Glutamatergic neuron (in vitro differentiated cells): ENCODE results near the gene MICU1. TPM values are rescaled to one million over a fixed set of nuclear protein-coding genes. Genes with fewer than 3 reads are reported as not detected.

Experiments
- DNase-seq: peaks from one replicate; pipeline ENCODE4 v3.0.0; 2022
- H3K27ac Mint-ChIP-seq: one replicate; pipeline ENCODE4 v1.8.0; 2020; ENCODE audit warnings: mild to moderate bottlenecking, mixed read lengths, inconsistent platforms; ENCODE audit not compliant: unreplicated experiment
- H3K27me3 Mint-ChIP-seq: one replicate; pipeline ENCODE4 v1.8.0; 2020; ENCODE audit warnings: mild to moderate bottlenecking, moderate library complexity, mixed read lengths, inconsistent platforms; ENCODE audit not compliant: unreplicated experiment
- H3K36me3 Mint-ChIP-seq: one replicate; pipeline ENCODE4 v1.8.0; 2020; ENCODE audit warnings: mild to moderate bottlenecking, mixed read lengths, inconsistent platforms; ENCODE audit not compliant: unreplicated experiment
- H3K4me1 Mint-ChIP-seq: one replicate; pipeline ENCODE4 v1.8.0; 2020; ENCODE audit warnings: mild to moderate bottlenecking, low read depth, mixed read lengths, inconsistent platforms; ENCODE audit not compliant: unreplicated experiment
- H3K4me3 Mint-ChIP-seq: one replicate; pipeline ENCODE4 v1.8.0; 2020; ENCODE audit warnings: mild to moderate bottlenecking, mixed read lengths, inconsistent platforms; ENCODE audit not compliant: unreplicated experiment
- H3K9me3 Mint-ChIP-seq: one replicate; pipeline ENCODE4 v1.8.0; 2020; ENCODE audit warnings: mild to moderate bottlenecking, moderate library complexity, mixed read lengths, inconsistent platforms; ENCODE audit not compliant: unreplicated experiment
- total RNA-seq: library from RNA; stranded (reverse); fragmentation: NEBNext Ultra II Directional; extraction: Animal tissue kit (Norgen Biotek cat#: 25700); gene quantifications from one replicate; pipeline ENCODE4 v1.2.1, GENCODE V29; 2021; ENCODE audit not compliant: unreplicated experiment
- TF ChIP-seq, protein P1 (sequence below): fragments of 200-600 bp; sonication (generic); IDR thresholded peaks from one replicate; pipeline ENCODE4 v1.5.0; 2021; ENCODE audit not compliant: partially characterized antibody, unreplicated experiment

The MICU1 gene
- total RNA-seq, 1 donor from 2014 or later: 33.5 TPM

DNA sequence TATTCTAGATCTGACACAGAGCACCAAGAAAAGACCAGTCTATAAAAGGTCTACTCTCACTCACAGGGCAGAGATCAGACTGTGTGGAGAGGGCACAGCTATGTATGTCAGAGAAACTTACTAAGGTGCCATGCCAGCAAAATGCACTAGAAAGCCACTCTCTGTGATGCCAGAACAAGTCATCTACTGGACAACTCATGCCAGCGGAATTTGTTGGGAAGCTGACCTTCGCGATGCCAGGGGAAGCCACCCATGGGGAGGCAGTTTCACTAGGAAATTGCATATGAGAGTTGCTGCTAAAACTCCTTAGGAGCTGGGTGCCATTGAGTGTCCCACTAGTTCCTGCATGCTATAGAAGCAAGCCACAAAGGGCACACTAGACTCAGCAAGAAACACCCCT lies 58.5 kb downstream of the MICU1 start:
- DNase-seq: no peak
- Mint-ChIP-seq H3K4me3 (no peak overlapping the region), H3K9me3 (no peaks in the 10 kb centered on the region), H3K4me1 (no peaks in the 10 kb centered on the region), H3K27ac (no peak overlapping the region), H3K27me3 (no peaks in the 10 kb centered on the region), H3K36me3 (no peaks in the 10 kb centered on the region)
- TF ChIP-seq, protein P1, sequence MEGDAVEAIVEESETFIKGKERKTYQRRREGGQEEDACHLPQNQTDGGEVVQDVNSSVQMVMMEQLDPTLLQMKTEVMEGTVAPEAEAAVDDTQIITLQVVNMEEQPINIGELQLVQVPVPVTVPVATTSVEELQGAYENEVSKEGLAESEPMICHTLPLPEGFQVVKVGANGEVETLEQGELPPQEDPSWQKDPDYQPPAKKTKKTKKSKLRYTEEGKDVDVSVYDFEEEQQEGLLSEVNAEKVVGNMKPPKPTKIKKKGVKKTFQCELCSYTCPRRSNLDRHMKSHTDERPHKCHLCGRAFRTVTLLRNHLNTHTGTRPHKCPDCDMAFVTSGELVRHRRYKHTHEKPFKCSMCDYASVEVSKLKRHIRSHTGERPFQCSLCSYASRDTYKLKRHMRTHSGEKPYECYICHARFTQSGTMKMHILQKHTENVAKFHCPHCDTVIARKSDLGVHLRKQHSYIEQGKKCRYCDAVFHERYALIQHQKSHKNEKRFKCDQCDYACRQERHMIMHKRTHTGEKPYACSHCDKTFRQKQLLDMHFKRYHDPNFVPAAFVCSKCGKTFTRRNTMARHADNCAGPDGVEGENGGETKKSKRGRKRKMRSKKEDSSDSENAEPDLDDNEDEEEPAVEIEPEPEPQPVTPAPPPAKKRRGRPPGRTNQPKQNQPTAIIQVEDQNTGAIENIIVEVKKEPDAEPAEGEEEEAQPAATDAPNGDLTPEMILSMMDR: no peak

DNA sequence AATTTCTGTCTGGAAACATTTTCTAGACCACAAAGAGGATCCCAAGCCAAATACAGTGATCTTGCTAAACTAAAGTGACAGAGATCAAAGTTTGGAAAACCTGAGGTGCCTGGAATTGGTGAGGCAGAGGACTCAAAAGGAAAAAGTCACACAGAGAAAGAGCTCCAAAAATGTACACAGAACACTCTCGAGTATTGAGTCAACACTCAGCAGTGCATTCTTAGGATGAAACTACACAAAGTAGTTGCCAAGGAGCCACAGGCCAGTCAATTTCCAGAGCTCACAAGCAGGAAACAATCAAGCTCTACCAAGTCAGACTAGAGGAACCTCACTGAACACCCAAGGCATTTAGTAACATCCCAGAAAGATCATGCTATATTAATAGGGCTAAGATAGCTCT lies 61.3 kb downstream of the MICU1 start:
- TF ChIP-seq, protein P1: no peak
- no peak for DNase-seq
- H3K36me3 Mint-ChIP-seq: peaks cover 6% of the 10 kb centered on the region
- H3K27ac Mint-ChIP-seq: no peak overlapping the region
- no peaks in the 10 kb centered on the region for H3K27me3 Mint-ChIP-seq
- no peaks in the 10 kb centered on the region for H3K9me3 Mint-ChIP-seq
- no peaks in the 10 kb centered on the region for H3K4me1 Mint-ChIP-seq
- no peak overlapping the region for H3K4me3 Mint-ChIP-seq

DNA sequence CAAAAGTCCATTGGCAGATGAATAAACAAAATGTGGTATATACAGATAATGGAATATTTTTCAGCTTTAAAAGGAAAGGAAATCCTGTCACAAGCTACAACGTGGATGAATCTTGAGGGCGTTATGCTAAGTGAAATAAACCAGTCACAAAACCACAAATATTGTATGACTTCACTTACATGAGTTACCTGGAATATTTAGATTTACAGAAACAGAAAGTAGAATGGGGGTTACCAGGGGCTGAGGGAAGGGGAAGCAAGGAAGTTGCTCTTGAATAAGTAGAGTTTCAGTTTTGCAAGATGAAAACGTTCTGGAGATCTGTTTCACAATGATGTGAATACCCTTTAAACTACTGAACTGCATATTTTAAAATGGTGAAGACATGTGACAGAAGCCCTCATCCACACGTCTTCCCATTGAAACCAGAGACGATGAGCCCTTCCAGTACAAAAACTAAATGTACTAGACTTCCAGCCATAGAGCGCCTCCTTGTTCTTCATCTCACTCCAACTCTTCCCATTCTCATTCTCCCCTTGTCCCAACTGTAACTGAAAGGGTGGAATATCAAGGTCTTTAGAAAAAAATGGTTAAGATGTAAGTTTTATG lies 62.4 kb downstream of the MICU1 start:
- H3K36me3 Mint-ChIP-seq: peaks cover 6% of the 10 kb centered on the region
- no peak overlapping the region for H3K4me3 Mint-ChIP-seq
- H3K27ac Mint-ChIP-seq: no peak overlapping the region
- no peaks in the 10 kb centered on the region for H3K4me1 Mint-ChIP-seq
- H3K9me3 Mint-ChIP-seq: no peaks in the 10 kb centered on the region
- no peak for DNase-seq
- TF ChIP-seq, protein P1: no peak
- H3K27me3 Mint-ChIP-seq: no peaks in the 10 kb centered on the region

DNA sequence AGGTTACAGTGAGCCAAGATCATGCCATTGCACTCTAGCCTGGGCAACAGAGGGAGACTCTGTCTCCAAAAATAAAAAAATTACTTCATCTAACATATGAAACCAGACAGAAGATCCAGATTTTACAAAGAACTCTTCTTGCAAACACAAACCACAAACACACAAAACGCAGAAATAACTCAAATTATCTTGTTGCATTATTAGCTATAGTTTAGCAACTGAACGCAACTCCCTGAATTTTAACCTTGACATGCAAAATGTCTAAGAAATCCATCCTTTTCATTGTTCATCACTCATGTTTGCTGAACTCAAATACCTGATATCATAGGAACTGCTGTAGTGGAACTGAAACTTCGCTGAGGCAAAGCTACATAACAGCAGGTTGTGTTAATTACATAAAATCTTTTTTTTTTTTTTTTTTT lies 64.1 kb downstream of the MICU1 start:
- no peak for DNase-seq
- H3K27me3 Mint-ChIP-seq: no peaks in the 10 kb centered on the region
- H3K9me3 Mint-ChIP-seq: no peaks in the 10 kb centered on the region
- no peak overlapping the region for H3K27ac Mint-ChIP-seq
- TF ChIP-seq, protein P1: no peak
- H3K4me3 Mint-ChIP-seq: no peak overlapping the region
- peaks cover 6% of the 10 kb centered on the region for H3K36me3 Mint-ChIP-seq
- no peaks in the 10 kb centered on the region for H3K4me1 Mint-ChIP-seq

DNA sequence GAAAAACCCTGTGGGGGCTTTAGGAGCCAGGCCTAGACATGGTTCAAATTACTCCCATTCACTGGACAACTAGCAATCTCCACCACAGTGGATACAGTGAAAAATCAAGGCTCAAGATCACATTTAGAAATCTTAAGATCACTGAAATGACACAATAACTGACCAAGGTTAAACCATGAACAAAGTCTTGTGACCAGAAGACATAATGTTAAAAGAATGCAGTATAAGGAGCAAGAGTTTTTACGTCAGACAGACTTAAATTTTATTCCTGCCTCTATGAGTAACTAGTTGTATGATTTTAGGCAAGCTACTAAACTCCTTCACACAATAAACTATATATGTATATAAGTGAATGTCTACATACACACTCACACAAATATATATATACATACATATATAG lies 68.5 kb downstream of the MICU1 start:
- no peaks in the 10 kb centered on the region for H3K4me1 Mint-ChIP-seq
- H3K27ac Mint-ChIP-seq: no peak overlapping the region
- TF ChIP-seq, protein P1: no peak
- DNase-seq: no peak
- peaks cover 6% of the 10 kb centered on the region for H3K36me3 Mint-ChIP-seq
- peaks cover 2% of the 10 kb centered on the region for H3K27me3 Mint-ChIP-seq
- no peaks in the 10 kb centered on the region for H3K9me3 Mint-ChIP-seq
- no peak overlapping the region for H3K4me3 Mint-ChIP-seq
